ENCODE measurements around the gene CYB5B. TPM values are rescaled to one million over a fixed set of nuclear protein-coding genes. Genes with fewer than 3 reads are reported as not detected.

The CYB5B gene
- polyA plus RNA-seq, 10 donors = 51.6 to 85.7 (median 68.2) TPM

DNA sequence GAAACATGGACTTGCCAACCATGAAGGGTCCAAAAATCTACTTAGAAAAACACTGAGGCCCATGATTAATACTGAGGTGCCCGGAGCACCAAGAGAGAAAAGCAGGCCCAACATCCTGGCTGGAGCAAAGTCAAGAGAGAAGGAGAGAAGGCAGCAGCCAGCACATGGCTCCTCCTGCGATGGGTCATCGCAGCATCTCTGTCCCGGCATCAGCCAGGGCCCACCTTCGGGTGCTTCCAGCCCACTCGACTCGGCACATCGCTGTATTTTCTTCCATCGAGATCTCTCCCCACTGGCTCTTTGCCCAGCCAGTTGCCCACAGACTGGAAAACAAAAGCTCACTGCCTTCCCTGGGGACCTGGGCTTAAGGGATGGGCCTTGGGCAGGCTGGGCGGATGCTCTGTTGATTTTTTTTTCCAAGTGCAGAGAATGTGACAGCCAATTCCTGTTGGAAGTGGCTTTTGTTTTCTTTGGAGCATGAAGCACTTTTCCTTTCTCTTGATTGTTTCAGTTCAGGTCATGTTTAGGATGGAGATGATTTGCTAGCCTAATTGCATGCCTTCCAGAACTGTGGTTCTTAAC is 58.1 kb downstream of the CYB5B start:
- DNase-seq = peak; percentile 74 to 93 (median 81)

DNA sequence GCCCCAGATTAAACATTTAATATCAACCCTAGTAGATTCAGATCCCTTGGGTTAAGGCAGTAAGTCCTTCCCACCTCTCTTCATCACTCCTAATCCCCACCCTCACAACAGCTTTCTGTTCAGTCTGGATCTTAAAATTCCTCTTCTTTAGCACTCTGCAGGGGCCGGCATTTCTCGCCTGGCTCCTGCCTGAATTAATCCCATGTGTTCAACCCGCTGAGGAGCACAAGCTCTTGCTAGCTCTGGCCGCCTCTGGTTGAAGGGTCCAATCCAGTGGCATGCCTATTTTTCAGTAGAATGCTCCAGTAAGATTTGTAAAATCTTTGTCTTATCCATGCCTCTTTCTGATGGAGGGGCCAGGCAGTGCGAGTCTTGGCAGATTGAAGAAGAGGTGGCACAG is 59.2 kb downstream of the CYB5B start:
- no peak for DNase-seq

DNA sequence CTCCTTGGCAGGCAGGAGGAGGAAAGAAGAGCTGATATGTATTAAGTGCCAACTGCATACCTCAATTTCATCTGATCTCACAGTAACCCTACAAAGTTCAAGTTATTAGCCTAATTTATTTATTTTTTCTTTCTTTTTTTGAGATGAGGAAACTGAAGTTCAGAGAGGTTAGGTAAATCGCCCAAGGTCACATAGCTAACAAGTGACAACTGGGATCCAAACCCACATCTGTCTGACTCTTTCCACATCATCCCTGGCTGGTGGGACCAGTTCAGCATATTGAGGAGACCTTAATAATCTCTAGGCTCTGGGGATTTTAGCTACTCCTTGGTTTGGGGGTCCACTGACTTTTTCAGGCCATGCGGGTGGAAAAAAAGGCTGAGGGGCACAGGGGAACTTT is 60.9 kb downstream of the CYB5B start:
- DNase-seq = no peak

DNA sequence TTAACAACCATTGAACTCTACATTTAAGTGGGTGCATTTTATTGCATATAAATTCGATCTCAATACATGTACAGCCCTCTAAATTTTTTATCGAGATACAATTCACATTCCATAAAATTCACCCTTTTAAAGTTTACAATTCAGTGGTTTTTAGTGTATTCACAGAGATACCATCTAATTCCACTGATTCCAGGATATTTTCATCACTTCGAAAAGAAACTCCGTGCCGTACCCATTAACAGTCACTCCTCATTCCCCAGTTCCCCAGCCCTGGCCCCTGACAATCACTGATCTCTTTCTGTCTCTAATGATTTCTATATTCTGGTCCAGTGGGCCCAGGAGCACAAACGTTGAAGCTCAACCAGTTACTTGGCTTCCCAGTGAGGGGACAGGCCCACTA is 61.4 kb downstream of the CYB5B start:
- DNase-seq = no peak

DNA sequence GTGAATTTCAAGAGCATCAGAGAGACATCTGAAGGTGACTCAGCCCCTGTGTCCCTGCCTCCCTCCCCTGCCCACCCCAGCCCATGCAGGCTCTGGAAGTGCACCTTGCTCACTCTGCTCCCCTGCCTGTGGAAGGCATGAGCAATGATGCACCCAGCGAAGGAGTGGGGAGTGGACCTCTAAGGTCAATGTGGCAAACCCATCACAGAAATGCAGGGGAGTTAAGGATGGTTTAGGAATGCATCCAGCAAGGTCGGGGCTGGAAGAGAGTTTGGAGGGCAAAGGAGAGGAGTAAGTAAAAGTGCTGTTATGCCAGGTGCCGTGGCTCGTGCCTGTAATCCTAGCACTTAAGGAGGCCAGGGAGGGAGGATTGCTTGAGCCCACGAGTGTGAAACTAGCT is 61.9 kb downstream of the CYB5B start:
- DNase-seq = no peak

DNA sequence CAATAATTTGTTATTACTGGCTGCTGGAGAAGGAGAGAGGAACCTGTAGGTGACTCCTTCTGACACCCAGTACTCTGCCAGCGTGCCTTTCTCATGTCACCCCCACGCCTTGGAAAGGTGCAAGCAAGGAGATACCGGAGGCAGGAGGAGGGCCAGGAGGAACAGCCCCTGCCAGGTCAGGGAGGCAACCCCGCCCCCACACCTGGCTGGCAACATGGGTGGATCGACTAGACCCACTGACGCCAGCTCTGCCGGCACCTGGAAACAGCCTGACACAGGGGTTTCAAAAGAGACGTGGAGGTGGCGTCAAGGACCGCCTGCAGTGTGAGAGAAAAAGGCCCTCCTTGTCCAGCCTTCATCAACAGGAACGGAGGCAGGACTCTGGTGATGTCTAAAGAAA is 62.3 kb downstream of the CYB5B start:
- DNase-seq = no peak

DNA sequence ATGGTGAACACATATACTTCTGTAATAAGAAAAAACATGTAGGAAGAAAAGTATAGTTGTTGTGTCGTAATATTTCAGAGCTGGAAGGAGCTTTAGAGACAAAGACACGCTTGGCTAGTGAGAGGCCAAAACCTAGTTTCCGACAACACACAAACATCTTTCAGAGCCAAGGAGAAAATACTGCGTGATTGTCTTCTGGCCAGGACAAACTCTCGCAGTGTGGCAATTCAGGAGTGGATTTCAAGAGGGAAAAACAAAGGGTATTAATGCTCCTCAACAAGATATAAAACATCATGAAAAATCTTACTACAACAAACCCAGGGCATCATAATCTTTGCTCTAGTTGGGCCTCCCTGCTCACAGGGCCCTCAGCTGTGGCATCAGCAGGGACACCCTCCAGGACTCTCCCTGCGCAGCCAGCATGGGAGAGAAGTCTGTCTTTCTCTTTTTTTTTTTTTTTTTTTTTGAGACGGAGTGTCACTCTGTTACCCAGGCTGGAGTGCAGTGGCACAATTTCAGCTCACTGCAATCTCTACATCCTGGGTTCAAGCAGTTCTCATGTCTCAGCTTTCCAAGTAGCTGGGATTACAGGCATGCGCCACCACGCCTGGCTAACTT is 66.4 kb downstream of the CYB5B start:
- DNase-seq = no peak

DNA sequence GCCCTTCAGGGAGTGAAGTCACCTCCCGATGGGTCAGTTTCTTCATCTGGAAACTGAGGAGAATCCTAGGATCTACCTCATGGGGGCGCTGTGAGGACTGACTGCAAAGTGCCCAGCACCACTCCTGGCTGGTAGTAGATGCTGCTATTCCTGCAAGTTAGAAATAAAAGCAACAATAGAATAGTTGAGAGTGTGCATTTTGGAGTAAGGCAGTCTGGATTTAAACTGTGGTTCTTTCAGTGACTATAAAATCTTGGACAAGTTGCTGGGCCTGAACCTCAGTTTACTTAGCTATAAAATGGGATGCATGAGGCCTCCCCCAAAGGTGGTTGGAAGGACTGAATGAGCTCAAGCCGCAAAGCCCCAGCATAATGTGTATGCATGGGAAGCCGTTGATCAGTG is 70.6 kb downstream of the CYB5B start:
- DNase-seq = no peak

DNA sequence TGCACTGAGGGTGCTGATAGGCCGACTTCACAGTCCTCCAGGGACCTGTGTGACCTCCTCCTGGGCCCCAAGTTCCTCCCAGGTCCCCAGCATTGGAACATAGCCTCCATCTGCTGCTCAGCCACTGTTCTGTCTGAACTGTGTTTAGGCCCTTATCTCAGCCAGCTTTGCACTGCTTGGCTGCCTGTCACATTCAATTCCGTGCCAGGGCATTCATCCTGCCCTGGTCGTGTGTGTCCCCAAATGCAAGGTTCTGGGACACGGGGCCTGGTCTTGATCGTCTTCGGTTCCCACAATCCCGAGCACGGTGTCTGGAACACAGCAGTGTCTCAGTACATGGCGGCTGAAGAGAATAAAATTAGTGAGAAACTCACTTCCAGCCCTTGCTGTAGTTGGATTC is 71.4 kb downstream of the CYB5B start:
- DNase-seq = no peak

DNA sequence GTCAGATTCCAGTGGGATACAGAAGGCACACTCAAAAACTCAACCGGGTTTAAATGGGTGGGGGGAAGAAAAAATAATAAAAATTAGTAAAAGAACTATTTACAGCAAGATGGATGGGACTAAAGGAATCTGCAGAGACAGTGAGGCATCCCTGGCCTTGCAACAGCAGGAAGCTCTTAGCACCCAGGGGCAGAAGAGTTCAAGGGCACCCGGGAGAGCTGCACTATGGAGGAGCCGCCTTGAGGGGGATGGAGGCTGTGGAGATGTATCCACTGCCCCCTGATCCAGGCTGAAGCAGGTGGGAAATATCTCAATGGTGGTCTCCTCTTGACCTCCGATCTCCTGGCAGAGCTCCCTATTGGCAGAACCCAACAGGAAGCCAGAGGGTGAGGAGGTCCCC is 72.0 kb downstream of the CYB5B start:
- no peak for DNase-seq

DNA sequence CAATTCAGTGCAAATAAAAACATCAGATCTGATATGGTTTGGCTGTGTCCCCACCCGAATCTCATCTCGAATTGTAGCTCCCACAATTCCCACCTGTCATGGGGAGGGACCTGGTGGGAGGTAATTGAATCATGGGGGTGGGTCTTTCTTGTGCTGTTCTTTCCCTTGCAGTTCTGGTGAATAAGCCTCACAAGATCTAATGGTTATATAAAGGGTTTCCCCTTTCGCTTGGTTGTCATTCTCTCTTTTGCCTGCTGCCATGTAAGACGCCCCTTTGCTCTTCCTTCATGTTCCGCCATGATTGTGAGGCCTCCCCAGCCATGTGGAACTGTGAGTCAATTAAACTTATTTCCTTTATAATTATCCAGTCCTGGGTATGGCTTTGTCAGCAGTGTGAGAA is 72.5 kb downstream of the CYB5B start:
- DNase-seq = no peak

DNA sequence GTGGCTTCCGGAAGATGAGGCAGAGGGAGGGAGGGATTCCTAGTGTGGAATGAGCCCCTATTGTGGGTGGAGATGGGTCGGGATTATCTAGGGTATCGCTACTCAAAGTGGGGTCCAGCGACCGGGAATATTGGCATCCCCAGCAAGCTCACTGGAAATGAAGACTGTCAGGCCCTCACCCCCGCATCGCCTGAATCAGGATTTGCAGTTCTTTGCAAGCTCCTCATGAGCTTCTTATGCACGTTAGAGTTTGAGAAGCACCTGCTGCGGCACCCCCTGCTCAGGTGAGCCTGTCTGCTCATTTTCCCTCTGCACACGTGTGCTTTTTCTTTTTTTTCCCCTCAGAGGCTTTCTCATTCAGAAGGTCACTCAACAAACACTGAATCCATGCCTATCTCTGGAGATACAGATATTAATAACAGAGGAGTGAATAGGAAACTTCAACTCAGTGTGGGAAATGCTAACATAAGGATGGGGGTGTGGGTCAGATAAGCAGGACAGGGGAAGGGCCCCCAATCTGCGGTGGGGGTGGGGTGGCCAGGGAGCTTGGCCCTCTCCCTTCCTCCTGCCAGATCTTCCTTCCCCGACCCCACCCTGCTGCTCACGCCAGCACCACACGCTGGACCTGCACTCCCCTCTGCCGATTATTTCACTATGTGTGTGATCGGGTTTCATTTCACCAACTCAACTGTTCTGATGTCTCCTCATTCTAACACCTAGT is 73.6 kb downstream of the CYB5B start:
- DNase-seq = no peak

DNA sequence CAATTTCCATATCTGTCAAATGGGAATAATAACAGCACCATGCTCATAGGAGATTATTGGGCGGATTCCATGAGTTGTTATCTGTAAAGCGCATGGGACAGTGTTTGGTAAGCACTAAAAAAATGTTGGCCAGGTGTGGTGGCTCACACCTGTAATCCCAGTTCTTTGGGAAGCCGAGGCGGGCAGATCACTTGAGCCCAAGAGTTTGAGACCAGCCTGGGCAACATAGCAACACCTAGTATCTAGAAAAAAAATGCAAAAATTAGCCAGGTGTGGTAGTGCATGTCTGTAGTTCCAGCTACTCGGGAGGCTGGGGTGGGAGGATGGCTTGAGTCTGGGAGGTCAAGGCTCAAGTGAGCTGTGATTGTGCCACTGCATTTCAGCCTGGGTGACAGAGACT is 74.5 kb downstream of the CYB5B start:
- DNase-seq = no peak

DNA sequence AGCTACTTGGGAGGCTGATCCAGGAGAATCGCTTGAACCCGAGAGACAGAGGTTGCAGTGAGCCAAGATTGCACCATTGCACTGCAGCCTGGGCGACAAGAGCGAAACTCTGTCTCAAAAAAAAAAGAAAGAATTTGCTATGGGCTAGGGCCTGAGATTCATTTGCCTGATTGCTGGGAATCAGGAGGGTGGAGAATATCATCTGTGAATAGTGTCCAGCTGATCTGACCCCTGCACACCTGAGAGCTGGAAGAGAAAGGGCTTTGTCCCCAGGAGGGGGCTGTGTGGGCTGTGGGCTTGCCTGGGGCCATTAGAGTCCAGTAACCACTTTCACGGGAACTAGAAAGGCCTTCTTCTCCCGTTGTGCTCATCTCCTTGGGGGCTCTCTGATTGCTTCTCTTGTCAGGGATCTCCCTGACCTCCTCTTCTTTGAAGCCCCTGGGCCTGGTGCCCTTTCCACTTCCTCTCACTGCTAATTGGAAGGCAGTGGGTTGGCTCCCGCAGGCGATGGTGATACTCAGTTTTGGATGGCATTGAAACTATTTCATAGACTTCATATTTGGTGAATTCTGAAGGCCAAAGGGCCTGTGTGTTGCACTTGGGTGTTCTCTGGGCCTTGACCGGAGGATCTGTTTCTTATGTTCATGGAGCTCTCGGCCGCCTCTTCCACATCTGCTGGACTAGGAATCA is 75.3 kb downstream of the CYB5B start:
- no peak for DNase-seq

DNA sequence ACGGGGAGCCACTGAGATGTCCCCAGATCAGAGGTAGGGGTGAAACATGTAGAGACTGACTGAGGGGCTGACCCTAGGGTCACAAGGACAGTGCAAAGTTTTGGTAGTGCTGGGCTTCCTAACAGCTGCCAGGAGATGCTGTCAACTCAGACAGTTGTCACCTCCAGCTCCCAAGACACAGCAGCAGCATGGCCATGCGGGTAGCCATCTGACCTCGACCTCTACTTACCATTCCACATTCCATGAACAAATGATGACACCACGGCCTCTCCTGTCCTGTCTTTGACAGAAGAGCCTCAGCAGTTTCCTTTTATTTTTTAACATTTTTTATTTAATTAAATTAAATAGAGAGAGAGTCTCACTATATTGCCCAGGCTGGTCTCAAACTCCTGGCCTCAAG is 76.1 kb downstream of the CYB5B start:
- no peak for DNase-seq

DNA sequence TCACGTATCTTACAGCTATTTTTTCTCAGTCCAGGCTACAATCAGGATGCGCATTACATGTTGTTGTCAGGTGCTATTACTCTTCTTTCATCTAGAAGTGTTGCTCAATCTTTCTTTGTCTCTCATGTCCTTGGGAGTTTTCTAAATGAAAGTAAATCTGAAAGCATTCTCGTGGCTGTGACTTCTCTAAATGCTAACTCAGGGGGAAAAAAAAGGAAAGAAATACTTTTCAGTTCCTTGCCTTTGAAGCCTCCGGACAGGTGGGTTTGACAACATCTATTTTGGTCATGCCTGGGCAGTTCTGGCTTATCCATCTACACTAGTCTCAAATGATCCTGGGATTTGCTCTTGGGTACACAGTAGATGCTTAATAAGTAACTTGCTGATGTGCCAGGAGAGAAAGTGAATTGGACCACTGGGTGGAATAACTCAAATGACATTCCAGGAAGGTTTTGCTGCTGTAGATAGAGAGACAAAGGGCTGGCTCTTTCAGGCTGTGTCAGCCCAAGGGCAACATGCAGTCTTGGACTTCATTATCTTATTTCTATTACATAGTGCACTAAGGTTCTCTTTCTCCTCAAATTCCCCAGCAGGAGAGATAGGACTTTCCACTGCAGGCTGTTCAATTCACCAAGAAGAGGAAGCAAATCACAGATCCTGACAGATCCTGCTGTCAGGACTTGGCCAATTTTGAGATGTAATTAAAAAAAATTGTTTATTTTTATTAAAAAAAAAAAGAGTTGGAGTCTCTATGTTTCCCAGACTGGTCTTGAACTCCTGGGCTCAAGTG is 77.7 kb downstream of the CYB5B start:
- no peak for DNase-seq

DNA sequence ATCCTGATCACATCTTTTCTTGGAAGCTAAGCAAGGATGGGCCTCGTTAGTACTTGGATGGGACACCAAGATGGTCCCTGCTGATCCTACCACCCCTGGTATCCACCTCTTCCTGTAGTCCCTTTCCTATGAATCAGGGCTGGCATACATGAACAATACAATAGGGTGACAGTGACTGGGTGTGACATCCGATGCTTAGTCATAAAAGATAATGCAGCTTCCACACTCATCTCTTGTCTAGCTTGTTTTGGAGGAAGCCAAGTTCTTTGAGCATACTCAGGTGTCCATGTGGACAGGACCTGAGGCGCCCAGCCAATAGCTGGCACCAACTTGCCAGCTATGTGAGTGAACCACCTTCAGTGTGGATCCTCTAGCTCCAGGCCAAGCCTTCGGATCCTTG is 78.8 kb downstream of the CYB5B start:
- no peak for DNase-seq

DNA sequence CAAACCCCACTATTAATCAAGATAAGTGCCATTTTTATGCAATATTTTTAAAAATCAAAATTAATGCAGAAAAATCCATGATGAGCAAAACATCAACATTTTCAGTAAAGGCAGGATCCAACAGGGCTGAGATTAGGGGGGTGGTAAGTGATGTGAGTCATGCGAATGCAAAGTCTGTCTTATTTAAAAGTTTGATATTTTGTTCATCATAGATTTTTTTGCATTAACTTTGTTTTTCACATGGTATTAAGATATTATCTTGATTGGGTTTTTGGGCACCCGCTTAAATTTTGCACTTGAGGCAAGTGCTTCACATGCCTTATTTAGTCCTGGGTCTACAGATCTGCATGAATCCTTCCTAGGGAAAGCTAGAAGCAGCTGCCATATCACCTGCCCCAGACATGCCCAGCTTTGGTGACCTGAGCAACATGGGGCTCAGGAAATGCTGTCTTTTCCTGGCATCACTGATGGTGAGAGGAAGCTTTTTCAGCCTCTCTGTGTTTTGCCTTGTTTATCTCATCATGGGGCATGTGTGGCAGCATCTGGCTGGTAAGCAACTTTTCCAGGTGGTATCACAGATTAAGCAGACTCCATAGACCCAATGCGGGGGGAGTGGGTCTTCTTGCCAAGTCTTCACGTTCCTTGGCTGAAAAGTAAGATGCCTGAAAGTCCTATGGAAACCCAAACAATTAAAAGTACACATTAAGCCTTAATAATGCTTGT is 83.8 kb downstream of the CYB5B start:
- DNase-seq = no peak

DNA sequence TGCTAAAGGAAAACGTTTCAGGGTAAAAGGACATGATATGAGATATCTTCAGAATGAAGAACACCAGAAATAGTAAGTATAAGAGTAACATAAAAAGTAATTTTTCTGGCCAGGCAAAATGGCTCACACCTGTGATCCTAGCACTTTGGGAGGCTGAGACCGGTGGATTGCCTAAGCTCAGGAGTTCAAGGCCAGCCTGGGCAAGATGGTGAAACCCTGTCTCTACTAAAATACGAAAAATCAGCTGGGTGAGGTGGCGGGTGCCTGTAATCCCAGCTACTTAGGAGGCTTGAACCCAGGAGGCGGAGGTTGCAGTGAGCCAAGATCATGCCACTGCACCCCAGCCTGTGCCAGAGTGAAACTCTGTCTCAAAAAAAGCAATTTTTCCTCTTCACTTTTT is 84.7 kb downstream of the CYB5B start:
- no peak for DNase-seq

DNA sequence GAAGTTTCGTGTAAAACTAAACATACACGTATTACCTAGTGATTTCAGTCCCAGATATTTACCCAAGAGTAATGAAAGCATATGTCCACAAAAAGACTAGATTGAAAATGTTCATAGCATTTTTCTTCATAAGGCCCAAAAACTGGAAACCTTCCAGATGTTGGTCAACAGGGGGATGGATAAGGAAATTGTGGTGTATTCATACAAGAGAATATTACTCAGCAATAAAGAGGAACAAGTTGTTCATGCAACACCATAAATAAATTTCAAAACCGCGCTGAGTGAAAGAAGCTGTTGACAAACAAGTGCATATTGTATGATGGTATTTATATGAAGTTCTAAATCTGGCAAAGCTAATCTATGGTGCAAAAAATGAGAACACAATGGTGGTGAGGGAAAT is 87.2 kb downstream of the CYB5B start:
- DNase-seq = no peak

DNA sequence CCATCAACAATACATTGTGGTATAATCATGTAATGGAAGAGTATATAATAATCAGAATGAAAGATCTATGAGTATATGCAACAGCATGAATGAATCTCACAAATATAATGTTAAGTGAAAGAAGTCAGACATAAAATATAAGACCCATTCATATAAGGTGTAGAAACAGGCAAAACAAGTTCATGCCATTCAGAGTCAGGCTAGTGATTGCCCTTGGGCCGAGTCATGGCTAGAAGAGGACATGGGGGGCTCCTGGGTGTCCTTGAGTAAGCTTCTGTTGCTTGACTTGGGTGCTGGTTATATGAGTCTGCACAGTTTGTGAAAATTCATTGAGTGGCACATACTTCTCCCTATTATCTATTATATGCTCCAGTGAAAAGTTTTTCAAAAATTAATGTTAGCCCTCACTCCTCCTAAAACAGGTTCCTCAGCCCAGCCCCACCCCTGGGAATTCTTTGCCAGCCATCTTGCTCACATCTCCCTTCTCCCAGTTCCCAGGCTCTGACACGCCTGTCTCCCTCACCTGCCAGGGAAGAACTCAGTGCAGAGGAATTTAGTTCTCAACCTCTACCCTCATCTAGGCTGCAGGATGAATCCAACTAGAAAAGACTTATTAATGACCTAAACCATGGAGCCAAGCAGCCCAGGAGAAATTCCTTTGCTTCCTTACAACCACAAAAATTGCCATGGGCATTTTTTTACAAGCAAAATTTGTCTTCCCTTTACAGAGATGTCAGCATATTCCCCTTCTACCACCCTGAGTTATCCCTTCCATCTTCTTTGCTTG is 89.0 kb downstream of the CYB5B start:
- peak in 1 of 3 donors; percentile 64 for DNase-seq
